ENCODE measurements around the gene CHST8.

CHST8 gene

DNA sequence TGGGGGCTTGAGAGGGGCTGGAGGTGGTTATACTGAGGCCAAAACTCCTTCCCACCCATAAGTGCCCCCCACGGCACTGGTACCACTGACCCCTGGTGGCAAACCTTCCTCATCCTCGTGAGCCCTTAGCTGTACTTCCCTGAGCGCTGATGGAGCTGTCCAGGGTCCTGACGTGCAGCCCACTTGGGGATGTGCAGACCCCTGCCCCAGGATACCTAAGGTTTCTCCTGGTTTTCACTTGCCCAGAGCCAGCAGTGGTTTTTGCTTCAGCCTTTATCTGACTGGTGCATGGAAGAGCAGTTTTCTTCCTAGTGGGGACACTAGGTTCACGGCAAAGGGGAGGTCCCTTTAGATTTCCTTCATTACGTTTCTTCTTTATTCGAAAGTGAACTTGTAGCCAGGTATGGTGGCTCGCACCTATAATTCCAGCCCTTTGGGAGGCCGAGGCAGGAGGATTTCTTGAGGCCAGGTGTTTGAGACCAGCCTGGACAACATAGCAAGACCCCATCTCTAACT, 146.2 kb downstream of the CHST8 start:
- H3K4me3 ChIP-seq (ENCODE audit: low read length) = no peak overlapping the region
- TF ChIP-seq, protein P1, sequence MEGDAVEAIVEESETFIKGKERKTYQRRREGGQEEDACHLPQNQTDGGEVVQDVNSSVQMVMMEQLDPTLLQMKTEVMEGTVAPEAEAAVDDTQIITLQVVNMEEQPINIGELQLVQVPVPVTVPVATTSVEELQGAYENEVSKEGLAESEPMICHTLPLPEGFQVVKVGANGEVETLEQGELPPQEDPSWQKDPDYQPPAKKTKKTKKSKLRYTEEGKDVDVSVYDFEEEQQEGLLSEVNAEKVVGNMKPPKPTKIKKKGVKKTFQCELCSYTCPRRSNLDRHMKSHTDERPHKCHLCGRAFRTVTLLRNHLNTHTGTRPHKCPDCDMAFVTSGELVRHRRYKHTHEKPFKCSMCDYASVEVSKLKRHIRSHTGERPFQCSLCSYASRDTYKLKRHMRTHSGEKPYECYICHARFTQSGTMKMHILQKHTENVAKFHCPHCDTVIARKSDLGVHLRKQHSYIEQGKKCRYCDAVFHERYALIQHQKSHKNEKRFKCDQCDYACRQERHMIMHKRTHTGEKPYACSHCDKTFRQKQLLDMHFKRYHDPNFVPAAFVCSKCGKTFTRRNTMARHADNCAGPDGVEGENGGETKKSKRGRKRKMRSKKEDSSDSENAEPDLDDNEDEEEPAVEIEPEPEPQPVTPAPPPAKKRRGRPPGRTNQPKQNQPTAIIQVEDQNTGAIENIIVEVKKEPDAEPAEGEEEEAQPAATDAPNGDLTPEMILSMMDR (conservative IDR thresholded peaks at IDR 0.05; ENCODE audit: low read length) = peak; percentile 31
- DNase-seq (ENCODE audit: low read depth) = no peak

DNA sequence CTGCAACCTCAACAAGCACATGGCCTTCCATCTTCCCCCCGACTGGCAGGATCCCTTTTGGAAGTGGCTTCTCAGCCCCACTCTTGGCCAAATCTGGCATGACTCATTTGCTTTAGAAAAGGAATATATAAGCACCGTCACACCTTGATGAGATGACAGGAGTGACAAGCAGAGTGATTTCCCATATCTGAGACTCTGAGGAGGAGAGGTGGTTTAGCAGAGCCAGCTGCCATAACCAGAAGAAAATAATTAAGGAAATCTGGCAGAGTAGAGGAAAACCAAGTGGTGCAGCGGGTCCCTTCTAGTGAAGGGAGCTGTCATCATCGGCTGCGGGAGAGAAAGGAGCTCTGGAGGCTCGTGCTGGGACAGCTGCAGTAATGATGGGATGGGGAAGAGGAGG, 147.5 kb downstream of the CHST8 start:
- no peak for DNase-seq (ENCODE audit: low read depth)
- TF ChIP-seq, protein P1 (conservative IDR thresholded peaks at IDR 0.05; ENCODE audit: low read length) = no peak
- H3K4me3 ChIP-seq (ENCODE audit: low read length) = no peak overlapping the region

DNA sequence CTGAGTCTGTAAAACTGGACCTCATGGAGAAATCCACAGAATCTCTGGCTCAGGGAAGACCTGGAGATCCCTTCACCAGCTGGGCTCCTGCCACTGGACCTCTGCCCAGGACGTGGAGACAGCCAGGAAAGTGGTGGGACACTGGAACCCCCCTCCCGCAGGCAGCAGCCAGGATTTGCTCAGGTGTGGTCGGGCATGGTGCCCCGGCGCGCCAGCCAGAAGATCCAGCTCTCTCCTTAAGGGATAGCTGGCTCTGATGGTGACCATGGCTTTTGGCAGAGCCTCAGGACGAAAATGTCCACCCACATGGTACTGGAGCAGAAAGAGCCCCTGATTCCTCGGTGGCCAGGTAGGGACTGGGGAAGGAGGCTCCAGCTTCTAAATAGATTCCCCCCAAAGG, 148.4 kb downstream of the CHST8 start:
- TF ChIP-seq, protein P1 (conservative IDR thresholded peaks at IDR 0.05; ENCODE audit: low read length) = no peak
- no peak for DNase-seq (ENCODE audit: low read depth)
- no peak overlapping the region for H3K4me3 ChIP-seq (ENCODE audit: low read length)

DNA sequence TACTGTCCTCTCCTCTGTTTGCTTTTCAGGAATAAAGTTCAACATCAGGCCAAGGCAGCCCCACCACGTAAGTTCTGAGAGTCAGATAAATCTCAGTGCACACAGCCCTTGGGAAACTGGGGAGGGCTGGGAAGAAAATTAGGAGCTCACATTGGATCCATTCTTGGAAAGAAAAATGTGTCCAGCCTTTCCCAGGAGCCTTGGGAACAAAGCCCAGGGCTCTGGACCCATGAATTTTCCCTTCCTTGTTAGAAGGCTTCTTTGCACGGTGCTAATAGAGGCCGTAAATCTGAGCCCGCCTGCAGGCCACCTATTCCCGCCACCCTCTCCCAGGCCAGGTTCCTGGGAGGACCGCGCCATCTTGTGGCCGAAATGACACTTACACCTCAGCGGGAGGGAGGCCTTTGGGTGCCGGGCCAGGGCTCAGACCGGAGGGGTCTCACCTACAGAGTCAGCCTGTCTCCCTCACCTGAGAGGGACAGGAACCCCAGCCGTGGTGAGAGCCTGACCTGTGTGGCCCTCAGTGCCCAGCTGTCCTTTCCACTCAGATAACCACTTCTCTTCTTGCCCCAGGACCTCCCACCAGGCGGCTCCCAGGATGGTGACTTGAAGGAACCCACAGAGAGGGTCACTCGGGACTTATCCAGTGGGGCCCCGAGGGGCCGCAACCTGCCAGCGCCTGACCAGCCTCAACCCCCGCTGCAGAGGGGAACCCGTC, 149.8 kb downstream of the CHST8 start:
- H3K4me3 ChIP-seq (ENCODE audit: low read length) = no peak overlapping the region
- peak; percentile 48 for DNase-seq (ENCODE audit: low read depth)
- TF ChIP-seq, protein P1 (conservative IDR thresholded peaks at IDR 0.05; ENCODE audit: low read length) = peak; percentile 72

DNA sequence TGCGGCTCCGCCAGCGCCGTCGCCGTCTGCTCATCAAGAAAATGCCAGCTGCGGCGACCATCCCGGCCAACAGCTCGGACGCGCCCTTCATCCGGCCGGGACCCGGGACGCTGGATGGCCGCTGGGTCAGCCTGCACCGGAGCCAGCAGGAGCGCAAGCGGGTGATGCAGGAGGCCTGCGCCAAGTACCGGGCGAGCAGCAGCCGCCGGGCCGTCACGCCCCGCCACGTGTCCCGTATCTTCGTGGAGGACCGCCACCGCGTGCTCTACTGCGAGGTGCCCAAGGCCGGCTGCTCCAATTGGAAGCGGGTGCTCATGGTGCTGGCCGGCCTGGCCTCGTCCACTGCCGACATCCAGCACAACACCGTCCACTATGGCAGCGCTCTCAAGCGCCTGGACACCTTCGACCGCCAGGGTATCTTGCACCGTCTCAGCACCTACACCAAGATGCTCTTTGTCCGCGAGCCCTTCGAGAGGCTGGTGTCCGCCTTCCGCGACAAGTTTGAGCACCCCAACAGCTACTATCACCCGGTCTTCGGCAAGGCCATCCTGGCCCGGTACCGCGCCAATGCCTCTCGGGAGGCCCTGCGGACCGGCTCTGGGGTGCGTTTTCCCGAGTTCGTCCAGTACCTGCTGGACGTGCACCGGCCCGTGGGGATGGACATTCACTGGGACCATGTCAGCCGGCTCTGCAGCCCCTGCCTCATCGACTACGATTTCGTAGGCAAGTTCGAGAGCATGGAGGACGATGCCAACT, 150.5 kb downstream of the CHST8 start:
- TF ChIP-seq, protein P1 (conservative IDR thresholded peaks at IDR 0.05; ENCODE audit: low read length) = no peak
- no peak overlapping the region for H3K4me3 ChIP-seq (ENCODE audit: low read length)
- no peak for DNase-seq (ENCODE audit: low read depth)

DNA sequence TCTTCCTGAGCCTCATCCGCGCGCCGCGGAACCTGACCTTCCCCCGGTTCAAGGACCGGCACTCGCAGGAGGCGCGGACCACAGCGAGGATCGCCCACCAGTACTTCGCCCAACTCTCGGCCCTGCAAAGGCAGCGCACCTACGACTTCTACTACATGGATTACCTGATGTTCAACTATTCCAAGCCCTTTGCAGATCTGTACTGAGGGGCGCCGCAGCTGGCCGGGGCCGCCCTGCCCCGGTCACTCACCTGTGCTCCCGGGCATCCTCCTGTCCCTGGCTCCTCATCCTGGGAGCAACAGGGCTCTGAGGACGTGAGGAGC, 151.1 kb downstream of the CHST8 start:
- no peak overlapping the region for H3K4me3 ChIP-seq (ENCODE audit: low read length)
- TF ChIP-seq, protein P1 (conservative IDR thresholded peaks at IDR 0.05; ENCODE audit: low read length) = no peak

More for the DNA sequence above, 151.1 kb downstream of the CHST8 start:
- no peak for DNase-seq (ENCODE audit: low read depth)
